NCI-H1092 (cell line): ENCODE data around the gene CX3CR1.
"Not testable (repeated sequence)": the region's sequence is repeated elsewhere in the genome, so short reads cannot be mapped to it uniquely, and the experiment has no call there.

Experiments used
- DNase-seq: peaks from one replicate; lab custom pipeline; 2025; lab: John Stamatoyannopoulos, UW

The CX3CR1 gene, protein sequence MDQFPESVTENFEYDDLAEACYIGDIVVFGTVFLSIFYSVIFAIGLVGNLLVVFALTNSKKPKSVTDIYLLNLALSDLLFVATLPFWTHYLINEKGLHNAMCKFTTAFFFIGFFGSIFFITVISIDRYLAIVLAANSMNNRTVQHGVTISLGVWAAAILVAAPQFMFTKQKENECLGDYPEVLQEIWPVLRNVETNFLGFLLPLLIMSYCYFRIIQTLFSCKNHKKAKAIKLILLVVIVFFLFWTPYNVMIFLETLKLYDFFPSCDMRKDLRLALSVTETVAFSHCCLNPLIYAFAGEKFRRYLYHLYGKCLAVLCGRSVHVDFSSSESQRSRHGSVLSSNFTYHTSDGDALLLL

DNA sequence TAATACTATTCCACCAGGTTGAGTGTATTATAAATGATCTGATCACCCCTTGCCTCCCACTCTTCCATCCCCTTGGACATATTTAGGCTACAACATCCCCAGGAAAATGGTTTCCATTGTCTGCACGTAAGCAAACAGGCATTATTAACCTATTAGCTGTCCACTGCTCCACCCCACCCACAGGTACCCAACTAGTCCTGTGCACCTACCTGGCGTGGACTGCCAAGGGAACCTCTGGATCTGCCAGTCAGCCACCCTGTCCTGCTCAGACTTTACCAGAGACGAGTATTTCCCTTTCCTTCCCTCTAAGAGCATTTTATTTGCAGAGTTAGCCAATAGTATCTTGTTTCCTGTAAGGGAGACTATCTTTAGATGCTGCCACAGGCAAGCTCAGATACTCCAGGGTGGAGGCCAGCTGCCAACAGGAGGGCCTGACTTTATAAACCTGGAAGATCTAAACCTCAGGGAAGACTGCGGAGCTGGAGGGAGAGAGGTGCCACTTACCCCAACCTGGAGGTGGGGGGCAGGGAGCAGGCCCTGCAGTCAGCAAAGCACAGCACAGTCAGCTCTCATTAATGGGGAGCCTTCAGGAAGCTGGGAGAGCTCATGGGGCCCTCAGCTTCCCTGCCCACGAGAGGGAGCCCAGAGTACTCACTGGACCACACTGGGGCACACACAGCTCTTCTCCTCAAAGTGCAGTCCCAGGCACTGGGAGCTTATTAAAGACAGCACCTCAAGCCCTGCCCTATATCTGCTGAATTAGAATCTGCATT lies at the start of gene CX3CR1:
CX3CR1 (minus strand) TSS at position 292 of the 773 bp plus-strand sequence. CDS start 13,527 bp downstream, outside the sequence.
- no peak for DNase-seq

DNA sequence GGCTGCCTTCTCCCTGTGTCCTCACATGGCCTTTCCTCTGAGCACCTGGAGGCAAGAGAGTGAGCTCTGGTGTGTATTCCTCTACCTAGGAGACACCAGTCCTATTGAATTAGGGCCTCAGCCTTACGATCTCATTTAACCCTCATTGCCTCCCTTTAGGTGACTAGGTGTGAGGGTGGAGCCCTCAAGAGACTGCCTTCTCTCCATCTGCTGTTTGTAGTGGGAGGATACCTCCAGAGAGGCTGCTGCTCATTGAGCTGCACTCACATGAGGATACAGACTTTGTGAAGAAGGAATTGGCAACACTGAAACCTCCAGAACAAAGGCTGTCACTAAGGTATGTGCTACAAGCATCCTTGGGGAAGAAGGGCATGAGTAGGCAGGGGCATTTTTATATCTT lies 49.7 kb upstream of the CX3CR1 start, which contains the start of gene CCR8:
CCR8 (plus strand) TSS at position 217 of the 400 bp plus-strand sequence. CDS start 2,623 bp downstream, outside the sequence.
- no peak for DNase-seq

GRCh38 chr3:39327746-39328349 lies 48.0 kb upstream of the CX3CR1 start:
- DNase-seq: no peak

DNA sequence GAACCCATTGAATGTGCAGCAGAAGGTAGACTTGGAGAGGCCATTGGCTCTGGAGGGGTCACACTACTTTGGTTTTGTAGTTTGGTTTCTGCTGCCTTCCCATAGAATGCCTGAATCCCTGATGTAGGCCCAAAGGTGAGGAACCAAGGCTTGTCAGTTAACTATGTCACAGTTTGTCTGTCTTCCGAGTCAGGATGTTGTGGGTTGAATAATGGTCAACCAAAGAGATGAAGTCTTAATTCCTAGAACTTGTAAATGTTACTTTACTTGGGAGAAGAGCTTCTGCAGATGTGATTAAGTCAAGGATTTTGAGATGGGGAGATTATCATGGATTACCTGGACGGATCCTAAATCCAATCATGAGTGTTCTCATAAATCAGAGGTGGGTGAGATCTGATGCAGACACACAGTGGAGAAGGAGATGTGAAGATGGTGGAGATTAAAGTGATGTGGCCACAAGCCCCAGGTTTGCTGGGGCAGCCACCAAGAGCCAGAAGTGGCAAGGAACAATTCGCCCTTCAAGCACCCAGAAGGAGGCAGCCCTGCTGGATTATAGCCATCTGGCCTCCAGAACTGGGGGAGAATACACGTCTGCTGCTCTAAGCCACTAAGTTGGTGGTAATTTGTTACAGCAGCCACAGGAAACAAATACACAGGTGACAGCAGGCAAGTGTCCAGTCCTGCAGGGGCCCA lies 47.4 kb upstream of the CX3CR1 start:
- DNase-seq: no peak

- no peak for DNase-seq
These were observed 45.4 kb upstream of the CX3CR1 start for GRCh38 chr3:39325236-39325635.

- DNase-seq: no peak
These were observed 43.7 kb upstream of the CX3CR1 start for GRCh38 chr3:39323494-39323893.

- DNase-seq: no peak
These were observed 43.1 kb upstream of the CX3CR1 start for GRCh38 chr3:39322936-39323335.

DNA sequence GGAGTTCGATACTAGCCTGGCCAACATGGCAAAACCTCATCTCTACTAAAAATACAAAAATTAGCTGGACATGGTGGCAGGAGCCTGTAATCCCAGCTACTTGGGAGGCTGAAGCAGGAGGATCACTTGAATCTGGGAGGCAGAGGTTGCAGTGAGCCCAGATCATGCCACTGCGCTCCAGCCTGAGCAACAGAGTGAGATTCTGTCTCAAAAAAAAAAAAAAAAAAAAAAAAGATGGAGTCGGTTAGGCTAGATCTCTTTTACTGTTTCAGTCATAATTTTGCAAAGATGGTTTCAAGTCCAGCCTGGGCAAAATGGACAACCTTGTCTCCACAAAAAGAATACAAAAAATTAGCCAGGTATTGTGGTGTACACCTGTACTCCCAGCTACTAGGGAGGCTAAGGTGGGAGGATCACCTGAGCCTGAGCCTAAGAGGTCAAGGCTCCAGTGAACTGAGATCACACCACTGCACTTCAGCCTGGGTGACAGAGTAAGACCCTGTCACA lies 42.4 kb upstream of the CX3CR1 start:
- DNase-seq: not testable (repeated sequence)

- DNase-seq: not testable (repeated sequence)
These were observed 41.7 kb upstream of the CX3CR1 start for GRCh38 chr3:39321574-39321983.

GRCh38 chr3:39319249-39319648 lies 39.4 kb upstream of the CX3CR1 start:
- no peak for DNase-seq

GRCh38 chr3:39318301-39318700 lies 38.5 kb upstream of the CX3CR1 start:
- no peak for DNase-seq

GRCh38 chr3:39317571-39318169 lies 37.8 kb upstream of the CX3CR1 start:
- DNase-seq: no peak

DNA sequence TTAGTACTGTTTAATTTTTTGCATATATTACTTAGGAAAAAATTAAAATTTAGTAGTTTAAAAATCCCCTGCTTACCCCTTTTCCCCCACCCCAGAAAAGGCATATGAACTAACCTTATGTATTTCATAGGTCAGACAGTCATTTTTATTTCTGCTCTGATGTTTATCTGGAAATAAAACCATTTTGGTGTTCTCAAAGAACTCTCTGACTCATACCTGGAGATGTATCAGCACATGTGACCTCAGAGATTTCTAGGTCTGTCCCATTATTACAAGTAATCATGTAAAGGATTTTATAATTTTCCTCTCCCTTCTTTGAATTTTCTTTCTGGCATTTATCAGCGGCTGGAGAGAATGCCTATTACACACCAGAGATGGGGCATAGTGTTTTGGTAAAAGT lies 35.6 kb upstream of the CX3CR1 start:
- no peak for DNase-seq

DNA sequence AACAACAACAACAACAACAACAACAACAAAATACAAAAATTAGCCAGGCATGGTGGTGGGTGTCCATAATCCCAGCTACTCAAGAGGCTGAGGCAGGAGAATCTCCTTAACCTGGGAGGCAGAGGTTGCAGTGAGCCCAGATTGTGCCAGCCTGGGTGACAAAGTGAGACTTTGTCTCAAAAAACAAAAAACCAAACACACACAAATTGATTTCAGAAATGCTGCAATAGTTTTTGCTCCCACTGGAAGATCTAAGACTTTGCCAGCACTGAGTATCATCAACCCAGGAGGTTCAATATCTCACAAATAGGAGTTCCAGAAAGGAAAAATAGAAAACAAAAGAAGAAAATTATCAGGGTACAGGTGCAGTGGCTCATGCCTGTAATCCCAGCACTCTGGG lies 33.5 kb upstream of the CX3CR1 start:
- DNase-seq: no peak

- DNase-seq: no peak
These were observed 22.3 kb upstream of the CX3CR1 start for GRCh38 chr3:39302178-39302577.

DNA sequence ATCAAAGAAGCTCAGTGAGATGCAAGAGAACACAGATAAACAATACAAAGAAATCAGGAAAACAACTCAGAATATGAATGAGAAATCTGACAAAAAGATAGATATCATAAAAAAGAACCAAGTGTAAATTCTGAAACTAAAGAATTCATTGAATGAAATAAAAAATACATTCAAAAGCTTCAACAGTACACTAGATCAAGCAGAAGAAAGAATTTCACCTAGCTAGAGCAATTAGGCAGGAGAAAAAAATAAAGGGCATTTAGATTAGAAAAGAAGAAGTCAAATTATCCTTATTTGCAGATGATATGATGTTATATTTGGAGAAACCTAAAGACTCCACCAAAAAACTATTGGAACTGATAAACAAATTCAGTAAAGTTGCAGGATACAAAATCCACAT lies 19.4 kb upstream of the CX3CR1 start:
- no peak for DNase-seq

- DNase-seq: no peak
These were observed 16.6 kb upstream of the CX3CR1 start for GRCh38 chr3:39296197-39297077.

GRCh38 chr3:39295184-39295775 lies 15.4 kb upstream of the CX3CR1 start:
- no peak for DNase-seq

DNA sequence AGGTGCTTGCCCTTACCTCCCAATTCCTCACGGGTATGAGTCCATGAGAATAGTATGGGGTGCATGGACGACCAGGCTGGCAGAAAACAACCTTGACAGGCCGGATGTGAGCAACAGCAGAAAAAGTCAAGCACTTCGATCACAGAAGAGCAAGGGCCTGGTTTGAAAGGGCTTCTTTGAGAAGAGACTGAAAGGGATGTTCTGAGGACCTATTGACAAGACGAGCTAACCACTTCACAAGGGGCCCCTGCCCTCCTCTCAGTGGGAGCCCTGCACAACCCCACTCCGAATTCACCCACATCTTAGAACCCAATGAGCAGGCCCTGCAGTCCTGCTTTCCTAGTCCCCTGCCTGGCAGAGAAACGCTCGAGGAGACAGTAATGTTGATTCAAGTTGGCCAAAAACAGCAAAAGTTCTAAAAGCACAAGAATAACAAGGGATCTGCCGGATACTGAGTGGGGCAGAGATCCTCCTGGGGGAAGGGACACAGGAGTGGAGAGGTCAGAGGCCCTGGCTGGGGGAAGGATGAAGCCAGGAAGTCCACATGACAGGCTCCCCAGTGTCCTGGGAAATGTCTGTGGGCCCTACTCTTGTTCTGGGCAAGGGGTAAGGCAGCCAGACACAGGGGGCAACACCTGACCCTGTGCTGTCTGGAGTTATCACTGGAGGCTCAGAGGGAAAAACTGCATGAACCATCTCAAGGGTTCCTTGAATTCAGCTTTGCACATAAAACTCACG lies 14.8 kb upstream of the CX3CR1 start:
- no peak for DNase-seq
